Thoracic aorta (tissue), 2 donors: ENCODE results near the gene ESR2. TPM values are rescaled to one million over a fixed set of nuclear protein-coding genes. Genes with fewer than 3 reads are reported as not detected.

ENCODE experiments used
- ATAC-seq: fragments of 150-250 bp; one replicate; pipeline ENCODE4 v1.8.0; 2017; ENCODE audit warnings: low read depth; ENCODE audit not compliant: insufficient number of reproducible peaks, low FRiP score
- DNase-seq: peaks from one replicate; pipeline ENCODE4 v3.0.0-alpha.2; 2020; ENCODE audit warnings: low spot score
- H3K27ac ChIP-seq, 2 donors: fragments of 200-600 bp; sonication (generic); 1 replicate in 1 of 2; 2 replicates in 1 of 2; pipeline ENCODE4 v1.5.1; 2016; ENCODE audit warnings: mild to moderate bottlenecking in 2 of 2, moderate library complexity in 2 of 2
- H3K27me3 ChIP-seq: fragments of 200-600 bp; sonication (generic); replicated peaks from 2 replicates; pipeline ENCODE4 v1.6.0; 2016; ENCODE audit warnings: mild to moderate bottlenecking; ENCODE audit not compliant: insufficient read depth
- H3K36me3 ChIP-seq: fragments of 200-600 bp; sonication (generic); one replicate; pipeline ENCODE4 v1.5.1; 2016
- H3K4me1 ChIP-seq, 2 donors: fragments of 200-600 bp; sonication (generic); 1 replicate in 1 of 2; 2 replicates in 1 of 2; pipeline versions ENCODE4 v1.5.1 to v1.6.0; 2016; ENCODE audit warnings: low read depth in 2 of 2, mild to moderate bottlenecking in 1 of 2; ENCODE audit not compliant: control insufficient read depth in 1 of 2
- H3K4me3 ChIP-seq: fragments of 200-600 bp; sonication (generic); 2 replicates; pipeline ENCODE4 v1.5.1; 2016; ENCODE audit warnings: mild to moderate bottlenecking
- H3K9me3 ChIP-seq: fragments of 200-600 bp; sonication (generic); 2 replicates; pipeline ENCODE4 v1.5.1; 2016
- CTCF ChIP-seq: fragments of 200-600 bp; sonication (generic); IDR thresholded peaks from one replicate; pipeline ENCODE4 v1.5.1; 2019; ENCODE audit warnings: antibody characterized with exemption
- total RNA-seq, 2 donors: library from RNA; depleted of rRNA; stranded (reverse); fragments of >200 nt; gene quantifications; one replicate each; pipeline versions ENCODE4 v1.1.0 to v1.2.3, GENCODE V29; 2016

ESR2 gene
- total RNA-seq, 2 donors from 2014 or later: 0.27 to 0.71 TPM

- H3K36me3 ChIP-seq: peaks cover 5% of the 10 kb centered on the region
Measured at GRCh38 chr14:64082837-64083236, 211.3 kb downstream of the ESR2 start.

GRCh38 chr14:64081174-64081746, 212.9 kb downstream of the ESR2 start:
- ATAC-seq: no peak
- peaks cover 5% of the 10 kb centered on the region for H3K36me3 ChIP-seq
- H3K27ac ChIP-seq: peak overlapping the region; percentile 29 to 96

More at GRCh38 chr14:64082837-64083236, 211.3 kb downstream of the ESR2 start:
- Histone ChIP-seq H3K4me1 (peaks cover 13 to 25% of the 10 kb centered on the region in 2 donors), H3K9me3 (no peaks in the 10 kb centered on the region), H3K27ac (peak overlapping the region; percentile 89 to 96), H3K4me3 (no peak overlapping the region), H3K27me3 (no peaks in the 10 kb centered on the region)
- no peak for TF ChIP-seq CTCF
- no peak for DNase-seq
- peak; percentile 94 for ATAC-seq

GRCh38 chr14:64080452-64080851, 213.7 kb downstream of the ESR2 start:
- Histone ChIP-seq H3K9me3 (no peaks in the 10 kb centered on the region), H3K27me3 (no peaks in the 10 kb centered on the region), H3K4me1 (peaks cover 13 to 25% of the 10 kb centered on the region in 2 donors), H3K27ac (peak overlapping the region; percentile 29 to 96), H3K4me3 (no peak overlapping the region), H3K36me3 (peaks cover 5% of the 10 kb centered on the region)
- TF ChIP-seq CTCF: no peak
- no peak for DNase-seq
- no peak for ATAC-seq

More at GRCh38 chr14:64081174-64081746, 212.9 kb downstream of the ESR2 start:
- no peak for TF ChIP-seq CTCF
- Histone ChIP-seq H3K27me3 (no peaks in the 10 kb centered on the region), H3K9me3 (no peaks in the 10 kb centered on the region), H3K4me1 (peaks cover 13 to 25% of the 10 kb centered on the region in 2 donors), H3K4me3 (no peak overlapping the region)
- DNase-seq: no peak

GRCh38 chr14:64075613-64076005, 218.6 kb downstream of the ESR2 start:
- no peak overlapping the region for H3K27ac ChIP-seq
- ATAC-seq (no peak), DNase-seq (no peak)
- H3K36me3 ChIP-seq: peaks cover 13% of the 10 kb centered on the region
- H3K4me1 ChIP-seq: peaks cover 0 to 9% of the 10 kb centered on the region in 2 donors
- H3K4me3 ChIP-seq: no peak overlapping the region
- no peaks in the 10 kb centered on the region for H3K9me3 ChIP-seq
- H3K27me3 ChIP-seq: no peaks in the 10 kb centered on the region
- no peak for TF ChIP-seq CTCF

- H3K36me3 ChIP-seq: peaks cover 16% of the 10 kb centered on the region
- H3K27ac ChIP-seq: no peak overlapping the region
Measured at GRCh38 chr14:64074961-64075612, 219.1 kb downstream of the ESR2 start.

More at GRCh38 chr14:64074961-64075612, 219.1 kb downstream of the ESR2 start:
- no peak for TF ChIP-seq CTCF
- no peaks in the 10 kb centered on the region for H3K9me3 ChIP-seq
- H3K4me1 ChIP-seq: peaks cover 0 to 9% of the 10 kb centered on the region in 2 donors
- ATAC-seq (no peak), DNase-seq (no peak)
- H3K27me3 ChIP-seq: no peaks in the 10 kb centered on the region
- H3K4me3 ChIP-seq: no peak overlapping the region
